Esophagus squamous epithelium (tissue), 5 donors: ENCODE results near the gene FGD3. TPM values are rescaled to one million over a fixed set of nuclear protein-coding genes. Genes with fewer than 3 reads are reported as not detected.
A peak's percentile ranks its signal among the peaks of the same experiment; 100 is the strongest.

Experiments used
- DNase-seq: peaks from one replicate; lab custom pipeline; 2025; lab: John Stamatoyannopoulos, UW
- H3K27ac ChIP-seq, 4 donors: fragments of 200-600 bp; sonication (generic); one replicate each; pipeline ENCODE4 v1.5.1; 2016 to 2019; ENCODE audit warnings: mild to moderate bottlenecking in 1 of 4
- H3K27me3 ChIP-seq, 4 donors: fragments of 200-600 bp; sonication (generic); 1 replicate in 3 of 4; 2 replicates in 1 of 4; pipeline versions ENCODE4 v1.5.1 to v1.6.0; 2017 to 2021; ENCODE audit warnings: antibody characterized with exemption in 1 of 4
- H3K36me3 ChIP-seq, 3 donors: fragments of 200-600 bp; sonication (generic); one replicate each; pipeline ENCODE4 v1.5.1; 2016 to 2019
- H3K4me1 ChIP-seq, 3 donors: fragments of 200-600 bp; sonication (generic); one replicate each; pipeline ENCODE4 v1.5.1; 2017 to 2019
- H3K4me3 ChIP-seq, 4 donors: fragments of 200-600 bp; sonication (generic); 1 replicate in 3 of 4; 2 replicates in 1 of 4; pipeline ENCODE4 v1.5.1; 2016 to 2019; ENCODE audit warnings: mild to moderate bottlenecking in 2 of 4, moderate library complexity in 1 of 4
- H3K9me3 ChIP-seq, 3 donors: fragments of 200-600 bp; sonication (generic); one replicate each; pipeline ENCODE4 v1.5.1; 2016 to 2019
- POLR2A ChIP-seq, 4 donors: fragments of 450-650 bp; IDR thresholded peaks; one replicate each; pipeline ENCODE4 v1.6.1; 2017; ENCODE audit warnings: antibody characterized with exemption in 4 of 4, mild to moderate bottlenecking in 4 of 4, moderate library complexity in 3 of 4
- WGBS, 2 donors: methylation state at CpG; one replicate each; pipeline ENCODE4 v1.1.5; 2018; 5-methylcytosine and 5-hydroxymethylcytosine counted together
- intact Hi-C: fragments of 100-400 bp; cut with DNase I; formaldehyde crosslinking; loops from one replicate; pipeline ENCODE4 v1.15.0; 2022
- total RNA-seq, 4 donors: library from RNA; depleted of rRNA; stranded (reverse); fragments of >200 nt; gene quantifications; one replicate each; pipeline ENCODE4 v1.1.0, GENCODE V29; 2016
- TF ChIP-seq, protein P1 (sequence below), 6 experiments: fragments of 450-650 bp in 4 of 6; fragments of 200-600 bp in 2 of 6; sonication (generic) in 2 of 6; IDR thresholded peaks; one replicate each; pipeline ENCODE4 v1.5.1; 2016 to 2019; ENCODE audit warnings: antibody characterized with exemption in 6 of 6, mild to moderate bottlenecking in 4 of 6, moderate library complexity in 4 of 6
- donor health status: DM: yes; HTN: yes; CAD: no.

Gene FGD3
- total RNA-seq, 4 donors from 2014 or later = 2.4 to 6.5 (median 4.9) TPM

DNA sequence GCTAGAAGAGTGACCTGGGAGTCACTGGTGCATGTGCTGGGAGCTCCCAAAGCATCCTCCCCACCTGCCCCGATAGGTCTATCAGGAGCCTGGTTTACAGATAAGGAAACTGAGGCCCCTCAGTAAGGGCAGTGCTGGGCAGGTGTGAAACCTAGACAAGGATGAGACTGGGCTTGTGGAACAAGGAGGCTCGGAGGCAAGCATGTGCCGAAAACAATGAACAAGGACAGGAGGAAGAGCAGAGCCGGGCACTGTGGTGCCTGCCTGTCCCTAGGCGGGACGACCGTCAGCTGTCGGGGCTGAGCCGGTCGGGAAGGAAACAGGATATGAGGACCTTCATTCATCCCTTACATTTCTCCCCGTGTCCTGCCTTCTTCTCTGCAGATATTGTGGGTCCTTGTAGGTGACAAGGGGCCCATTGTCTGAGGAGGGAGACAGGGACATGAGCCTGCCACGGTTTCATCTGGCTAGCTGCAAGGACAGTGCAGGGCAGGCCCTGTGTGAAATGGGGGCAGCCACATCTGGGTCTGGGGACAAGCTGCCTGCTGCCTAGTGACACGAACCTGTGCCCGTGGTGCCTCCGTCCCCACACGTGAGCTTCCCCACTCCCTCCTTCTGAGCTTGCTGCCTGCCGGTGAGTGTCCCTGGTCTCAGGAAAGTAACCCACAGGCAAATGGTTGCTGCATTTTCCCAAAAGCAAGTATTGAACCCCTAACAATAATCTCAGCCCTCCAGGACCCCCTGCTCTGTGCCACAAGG, 18.6 kb downstream of the FGD3 start:
- WGBS, 2 donors = 47 to 62% methylated on average over 11 to 16 of the region's 17 CpGs
- Histone ChIP-seq H3K9me3 (peaks cover 0 to 14% (median 0%) of the 10 kb centered on the region in 3 donors), H3K36me3 (no peaks in the 10 kb centered on the region), H3K27ac (peak overlapping the region in 3 of 4 donors; percentile 68 to 85 (median 84)), H3K4me3 (peak overlapping the region; percentile 21 to 60 (median 40)), H3K27me3 (peaks cover 0 to 5% (median 0%) of the 10 kb centered on the region in 4 donors), H3K4me1 (peaks cover 7 to 15% (median 10%) of the 10 kb centered on the region in 3 donors)
- TF ChIP-seq, protein P1, sequence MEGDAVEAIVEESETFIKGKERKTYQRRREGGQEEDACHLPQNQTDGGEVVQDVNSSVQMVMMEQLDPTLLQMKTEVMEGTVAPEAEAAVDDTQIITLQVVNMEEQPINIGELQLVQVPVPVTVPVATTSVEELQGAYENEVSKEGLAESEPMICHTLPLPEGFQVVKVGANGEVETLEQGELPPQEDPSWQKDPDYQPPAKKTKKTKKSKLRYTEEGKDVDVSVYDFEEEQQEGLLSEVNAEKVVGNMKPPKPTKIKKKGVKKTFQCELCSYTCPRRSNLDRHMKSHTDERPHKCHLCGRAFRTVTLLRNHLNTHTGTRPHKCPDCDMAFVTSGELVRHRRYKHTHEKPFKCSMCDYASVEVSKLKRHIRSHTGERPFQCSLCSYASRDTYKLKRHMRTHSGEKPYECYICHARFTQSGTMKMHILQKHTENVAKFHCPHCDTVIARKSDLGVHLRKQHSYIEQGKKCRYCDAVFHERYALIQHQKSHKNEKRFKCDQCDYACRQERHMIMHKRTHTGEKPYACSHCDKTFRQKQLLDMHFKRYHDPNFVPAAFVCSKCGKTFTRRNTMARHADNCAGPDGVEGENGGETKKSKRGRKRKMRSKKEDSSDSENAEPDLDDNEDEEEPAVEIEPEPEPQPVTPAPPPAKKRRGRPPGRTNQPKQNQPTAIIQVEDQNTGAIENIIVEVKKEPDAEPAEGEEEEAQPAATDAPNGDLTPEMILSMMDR (IDR thresholded peaks at IDR 0.05) = no peak
- TF ChIP-seq POLR2A (IDR thresholded peaks at IDR 0.05) = no peak
- intact Hi-C loops = no loop called here
- DNase-seq = no peak

DNA sequence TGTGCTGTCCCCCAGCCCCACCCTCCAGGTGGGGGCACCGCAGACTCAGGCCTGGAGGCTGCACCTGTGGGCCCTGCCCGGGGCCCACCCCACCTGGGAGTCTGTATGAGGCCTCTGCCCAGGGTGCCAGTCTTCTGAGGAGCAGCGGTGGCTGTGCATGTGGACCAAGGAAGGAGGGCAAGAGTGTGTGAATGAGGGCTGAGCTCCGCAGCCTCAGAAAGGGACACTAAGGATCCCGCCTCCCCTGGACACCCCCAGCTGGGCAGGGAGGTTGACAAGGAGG, 19.1 kb downstream of the FGD3 start:
- no peak for DNase-seq
- intact Hi-C loops = no loop called here
- WGBS, 2 donors = 78 to 100% methylated on average over 2 of the region's 5 CpGs
- peaks cover 7 to 18% (median 10%) of the 10 kb centered on the region in 3 donors for H3K4me1 ChIP-seq
- H3K27ac ChIP-seq = peak overlapping the region in 1 of 4 donors; percentile 84
- no peaks in the 10 kb centered on the region for H3K36me3 ChIP-seq
- peaks cover 0 to 9% (median 0%) of the 10 kb centered on the region in 3 donors for H3K9me3 ChIP-seq
- TF ChIP-seq, protein P1 (IDR thresholded peaks at IDR 0.05) = no peak
- no peak for TF ChIP-seq POLR2A (IDR thresholded peaks at IDR 0.05)
- H3K27me3 ChIP-seq = peaks cover 0 to 5% (median 0%) of the 10 kb centered on the region in 4 donors
- H3K4me3 ChIP-seq = peak overlapping the region in 2 of 4 donors; percentile 47 to 60

GRCh38 chr9:92968081-92968480, 20.8 kb downstream of the FGD3 start:
- intact Hi-C loops = no loop called here
- Histone ChIP-seq H3K4me1 (peaks cover 7 to 18% (median 10%) of the 10 kb centered on the region in 3 donors), H3K36me3 (no peaks in the 10 kb centered on the region), H3K4me3 (no peak overlapping the region), H3K27ac (no peak overlapping the region), H3K27me3 (peaks cover 0 to 5% (median 0%) of the 10 kb centered on the region in 4 donors), H3K9me3 (no peaks in the 10 kb centered on the region)
- 83 to 85% methylated on average over 3 to 8 of the region's 8 CpGs for WGBS, 2 donors
- TF ChIP-seq POLR2A (IDR thresholded peaks at IDR 0.05) = no peak
- TF ChIP-seq, protein P1 (IDR thresholded peaks at IDR 0.05) = no peak
- DNase-seq = no peak

GRCh38 chr9:92969516-92970466, 22.5 kb downstream of the FGD3 start:
- H3K27me3 ChIP-seq = peaks cover 0 to 5% (median 0%) of the 10 kb centered on the region in 4 donors
- no peaks in the 10 kb centered on the region for H3K9me3 ChIP-seq
- intact Hi-C loops = no loop called here
- DNase-seq = no peak
- H3K4me3 ChIP-seq = no peak overlapping the region
- no peaks in the 10 kb centered on the region for H3K36me3 ChIP-seq
- peaks cover 7 to 26% (median 15%) of the 10 kb centered on the region in 3 donors for H3K4me1 ChIP-seq
- H3K27ac ChIP-seq = no peak overlapping the region
- WGBS, 2 donors = 80 to 93% methylated on average over 1 to 9 of the region's 19 CpGs
- TF ChIP-seq, protein P1 (IDR thresholded peaks at IDR 0.05) = no peak
- no peak for TF ChIP-seq POLR2A (IDR thresholded peaks at IDR 0.05)
